Kidney epithelial cell (primary cell): ENCODE results near the gene CDK17. TPM values are rescaled to one million over a fixed set of nuclear protein-coding genes. Genes with fewer than 3 reads are reported as not detected.

Experiments
- total RNA-seq: library from RNA; depleted of rRNA; stranded (reverse); fragments of >200 nt; gene quantifications from 2 replicates; pipeline ENCODE4 v1.2.3, GENCODE V29; 2015

CDK17 gene
- total RNA-seq, 1 donor from 2014 or later = 46.4 TPM

Other genes with a start within 250 kb of the CDK17 start
- gene ELK3, start 206.1 kb downstream of the CDK17 start, total RNA-seq = 63.5 and 63.8 TPM in 2 replicates
- gene CFAP54, start 89.1 kb upstream of the CDK17 start, total RNA-seq = 0.41 and 0.79 TPM in 2 replicates